Breast epithelium (tissue), 4 donors: ENCODE data around the gene RXRG. TPM values are rescaled to one million over a fixed set of nuclear protein-coding genes. Genes with fewer than 3 reads are reported as not detected.

ENCODE experiments used
- DNase-seq, 2 donors: peaks; one replicate each; pipeline ENCODE4 v3.0.0-alpha.2; 2019; ENCODE audit warnings: low spot score in 2 of 2
- H3K27ac ChIP-seq, 2 donors: fragments of 200-600 bp; sonication (generic) in 1 of 2; one replicate each; pipeline ENCODE4 v1.5.1; 2016 to 2019; ENCODE audit warnings: mild to moderate bottlenecking in 1 of 2
- H3K27me3 ChIP-seq, 2 donors: fragments of 200-600 bp; sonication (generic) in 1 of 2; one replicate each; pipeline versions ENCODE4 v1.5.1 to v1.6.0; 2017 to 2019; ENCODE audit warnings: control low read depth in 1 of 2, mild to moderate bottlenecking in 1 of 2
- H3K36me3 ChIP-seq: fragments of 200-600 bp; one replicate; pipeline ENCODE4 v1.5.1; 2019
- H3K4me1 ChIP-seq, 2 donors: fragments of 200-600 bp; sonication (generic); one replicate each; pipeline ENCODE4 v1.5.1; 2016 to 2019; ENCODE audit warnings: control low read depth in 1 of 2
- H3K4me3 ChIP-seq, 3 donors: fragments of 200-600 bp; sonication (generic); 1 replicate in 2 of 3; 2 replicates in 1 of 3; pipeline ENCODE4 v1.5.1; 2016 to 2019; ENCODE audit warnings: mild to moderate bottlenecking in 3 of 3, moderate library complexity in 2 of 3
- H3K9me3 ChIP-seq, 2 donors: fragments of 200-600 bp; sonication (generic) in 1 of 2; one replicate each; pipeline ENCODE4 v1.5.1; 2016 to 2019; ENCODE audit warnings: control low read depth in 1 of 2
- POLR2A ChIP-seq: fragments of 450-650 bp; IDR thresholded peaks from one replicate; pipeline ENCODE4 v1.6.1; 2016; ENCODE audit warnings: antibody characterized with exemption, mild to moderate bottlenecking, moderate library complexity
- POLR2AphosphoS5 ChIP-seq, 3 donors: sonication (generic); formaldehyde crosslinking; IDR thresholded peaks; one replicate each; pipeline ENCODE4 v1.6.1; 2017; ENCODE audit warnings: antibody characterized with exemption in 3 of 3
- intact Hi-C: fragments of 100-400 bp; cut with DNase I; formaldehyde crosslinking; loops from one replicate; pipeline ENCODE4 v1.15.1; 2023; ENCODE audit warnings: low total_unique reads
- total RNA-seq, 3 donors: library from RNA; depleted of rRNA; stranded (reverse); fragments of >200 nt; gene quantifications; one replicate each; pipeline ENCODE4 v1.1.0, GENCODE V29; 2016
- TF ChIP-seq, protein P1 (sequence below), 3 donors: fragments of 450-650 bp; IDR thresholded peaks; one replicate each; pipeline ENCODE4 v1.5.1; 2016 to 2017; ENCODE audit warnings: antibody characterized with exemption in 3 of 3, mild to moderate bottlenecking in 3 of 3, moderate library complexity in 3 of 3

Gene RXRG
- total RNA-seq, 3 donors from 2014 or later, result 0.16 TPM; not detected in 2

- no peak for TF ChIP-seq POLR2AphosphoS5 (IDR thresholded peaks at IDR 0.05)
- TF ChIP-seq, protein P1, sequence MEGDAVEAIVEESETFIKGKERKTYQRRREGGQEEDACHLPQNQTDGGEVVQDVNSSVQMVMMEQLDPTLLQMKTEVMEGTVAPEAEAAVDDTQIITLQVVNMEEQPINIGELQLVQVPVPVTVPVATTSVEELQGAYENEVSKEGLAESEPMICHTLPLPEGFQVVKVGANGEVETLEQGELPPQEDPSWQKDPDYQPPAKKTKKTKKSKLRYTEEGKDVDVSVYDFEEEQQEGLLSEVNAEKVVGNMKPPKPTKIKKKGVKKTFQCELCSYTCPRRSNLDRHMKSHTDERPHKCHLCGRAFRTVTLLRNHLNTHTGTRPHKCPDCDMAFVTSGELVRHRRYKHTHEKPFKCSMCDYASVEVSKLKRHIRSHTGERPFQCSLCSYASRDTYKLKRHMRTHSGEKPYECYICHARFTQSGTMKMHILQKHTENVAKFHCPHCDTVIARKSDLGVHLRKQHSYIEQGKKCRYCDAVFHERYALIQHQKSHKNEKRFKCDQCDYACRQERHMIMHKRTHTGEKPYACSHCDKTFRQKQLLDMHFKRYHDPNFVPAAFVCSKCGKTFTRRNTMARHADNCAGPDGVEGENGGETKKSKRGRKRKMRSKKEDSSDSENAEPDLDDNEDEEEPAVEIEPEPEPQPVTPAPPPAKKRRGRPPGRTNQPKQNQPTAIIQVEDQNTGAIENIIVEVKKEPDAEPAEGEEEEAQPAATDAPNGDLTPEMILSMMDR (IDR thresholded peaks at IDR 0.05), result no peak
- TF ChIP-seq POLR2A, result no peak
- Histone ChIP-seq H3K9me3 (no peaks in the 10 kb centered on the region), H3K27me3 (no peaks in the 10 kb centered on the region), H3K36me3 (no peaks in the 10 kb centered on the region), H3K4me1 (no peaks in the 10 kb centered on the region), H3K4me3 (no peak overlapping the region), H3K27ac (no peak overlapping the region)
- intact Hi-C loops, result no loop called here
- no peak for DNase-seq
Observed at GRCh38 chr1:165452336-165453130, 7.6 kb upstream of the RXRG start.

GRCh38 chr1:165451691-165452090 is 6.8 kb upstream of the RXRG start:
- H3K9me3 ChIP-seq, result no peaks in the 10 kb centered on the region
- H3K36me3 ChIP-seq, result no peaks in the 10 kb centered on the region
- no peak overlapping the region for H3K4me3 ChIP-seq
- TF ChIP-seq, protein P1 (IDR thresholded peaks at IDR 0.05), result no peak
- TF ChIP-seq POLR2A (no peak), POLR2AphosphoS5 (IDR thresholded peaks at IDR 0.05) (no peak)
- intact Hi-C loops, result no loop called here
- DNase-seq, result no peak
- peaks cover 0 to 1% of the 10 kb centered on the region in 2 donors for H3K27me3 ChIP-seq
- no peaks in the 10 kb centered on the region for H3K4me1 ChIP-seq
- H3K27ac ChIP-seq, result no peak overlapping the region

DNA sequence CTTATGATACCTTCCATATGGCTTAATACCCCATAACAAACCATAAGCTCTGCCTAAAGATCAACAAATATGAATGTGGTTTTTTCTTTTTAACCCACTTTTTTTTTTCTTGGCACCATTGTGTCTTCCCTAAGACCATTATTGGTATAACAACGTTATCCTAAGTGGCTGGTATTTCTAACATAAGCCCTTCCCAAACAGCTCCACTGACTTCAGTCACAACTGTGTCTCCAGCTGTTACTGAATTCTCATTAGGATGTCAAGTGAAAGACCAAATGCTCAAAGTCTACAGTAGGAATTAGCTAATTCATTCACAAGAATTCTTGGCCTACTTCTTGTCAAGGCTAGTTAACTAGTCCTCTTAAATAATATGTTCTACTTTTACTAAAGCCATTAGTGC is 4.2 kb upstream of the RXRG start:
- no peak overlapping the region for H3K27ac ChIP-seq
- no peak for DNase-seq
- intact Hi-C loops, result no loop called here
- peaks cover 0 to 8% of the 10 kb centered on the region in 2 donors for H3K4me1 ChIP-seq
- TF ChIP-seq POLR2AphosphoS5 (IDR thresholded peaks at IDR 0.05) (no peak), POLR2A (no peak)
- TF ChIP-seq, protein P1 (IDR thresholded peaks at IDR 0.05), result no peak
- no peak overlapping the region for H3K4me3 ChIP-seq
- peaks cover 0 to 21% of the 10 kb centered on the region in 2 donors for H3K27me3 ChIP-seq
- no peaks in the 10 kb centered on the region for H3K9me3 ChIP-seq
- H3K36me3 ChIP-seq, result no peaks in the 10 kb centered on the region

DNA sequence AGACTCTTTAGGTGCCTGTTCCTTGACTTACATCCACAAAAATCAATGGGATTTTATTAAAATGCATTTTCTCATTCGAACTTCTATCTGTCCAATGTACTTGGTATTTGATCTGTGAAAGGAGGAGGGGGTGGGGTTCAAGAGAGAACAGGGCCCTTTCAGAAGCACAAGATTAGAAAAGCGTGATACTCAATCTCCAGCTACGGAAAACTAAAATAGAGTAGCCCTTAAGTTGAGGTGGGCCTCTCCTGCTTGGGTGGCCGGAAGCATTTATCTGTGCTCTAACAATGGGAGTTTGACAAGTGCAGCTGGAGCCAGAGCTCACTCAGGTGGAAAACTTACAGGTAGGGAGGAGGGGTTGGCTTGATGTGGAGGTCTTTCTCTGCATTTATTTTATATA is 462 bp upstream of the RXRG start:
- no peak for DNase-seq
- H3K4me1 ChIP-seq, result peaks cover 0 to 8% of the 10 kb centered on the region in 2 donors
- intact Hi-C loops, result no loop called here
- TF ChIP-seq, protein P1 (IDR thresholded peaks at IDR 0.05), result no peak
- TF ChIP-seq POLR2A (no peak), POLR2AphosphoS5 (IDR thresholded peaks at IDR 0.05) (no peak)
- no peaks in the 10 kb centered on the region for H3K36me3 ChIP-seq
- H3K4me3 ChIP-seq, result peak overlapping the region; percentile 25 to 56 (median 30)
- no peak overlapping the region for H3K27ac ChIP-seq
- H3K9me3 ChIP-seq, result no peaks in the 10 kb centered on the region
- peaks cover 0 to 30% of the 10 kb centered on the region in 2 donors for H3K27me3 ChIP-seq

GRCh38 chr1:165443539-165444311 is 1.2 kb downstream of the RXRG start:
- Histone ChIP-seq H3K9me3 (no peaks in the 10 kb centered on the region), H3K4me1 (peaks cover 0 to 8% of the 10 kb centered on the region in 2 donors), H3K27me3 (peaks cover 0 to 30% of the 10 kb centered on the region in 2 donors), H3K27ac (no peak overlapping the region), H3K36me3 (no peaks in the 10 kb centered on the region), H3K4me3 (no peak overlapping the region)
- no peak for DNase-seq
- intact Hi-C loops, result no loop called here
- TF ChIP-seq, protein P1 (IDR thresholded peaks at IDR 0.05), result no peak
- TF ChIP-seq POLR2AphosphoS5 (IDR thresholded peaks at IDR 0.05), result no peak
- TF ChIP-seq POLR2A, result no peak
